ENCODE data around the gene ZC3H7B. TPM values are rescaled to one million over a fixed set of nuclear protein-coding genes. Genes with fewer than 3 reads are reported as not detected.

Gene ZC3H7B
- total RNA-seq, 1 experiment from 2014 or later = 60.6 TPM

DNA sequence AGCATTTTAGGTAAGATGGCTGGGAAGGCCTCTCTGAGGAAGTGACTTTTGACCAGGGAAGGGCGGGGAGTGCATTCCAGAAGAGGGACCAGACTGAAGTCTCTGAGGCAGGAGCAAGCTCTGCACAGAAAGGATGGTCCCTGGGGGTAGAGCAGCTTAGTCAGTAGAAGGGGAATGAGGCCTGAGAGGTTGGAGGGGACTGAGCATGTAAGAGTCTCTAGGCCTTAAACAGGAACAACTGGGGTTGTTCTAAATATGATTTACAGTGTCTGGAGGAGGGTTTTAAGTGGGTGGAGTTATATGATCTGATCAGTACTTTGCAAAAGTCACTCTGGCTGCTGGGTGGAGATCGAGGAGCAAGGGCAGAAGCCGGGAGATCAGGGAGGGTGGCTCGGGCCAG, 48.8 kb downstream of the ZC3H7B start:
- Histone ChIP-seq H3K4me3 (ENCODE audit: low read depth, low read length) (no peak overlapping the region), H3K9me3 (no peaks in the 10 kb centered on the region), H3K27me3 (replicated peaks; ENCODE audit: control insufficient read depth, insufficient read depth, low read length) (no peaks in the 10 kb centered on the region), H3K36me3 (ENCODE audit: control insufficient read depth, insufficient read depth, low read length) (peaks cover 7% of the 10 kb centered on the region), H3K4me1 (peaks cover 35% of the 10 kb centered on the region)
- DNase-seq = peak; percentile 63 to 77
- peaks cover 28% of the 10 kb centered on the region for H3K4me1 Mint-ChIP-seq (ENCODE audit: low read depth, unreplicated experiment)
- CTCF ChIA-PET = interaction anchor here (0.7 to 1.0 kb wide), 2 partner anchors 31 to 63 kb away, joined by 3 to 4 read pairs; no protein-coding TSS in a partner anchor
- peaks cover 76% of the 10 kb centered on the region for H3K36me3 Mint-ChIP-seq (ENCODE audit: insufficient read depth, unreplicated experiment)
- no peak for TF ChIP-seq CTCF (IDR thresholded peaks at IDR 0.05; ENCODE audit: insufficient read depth in 1 of 2, low read depth in 1 of 2, low read length in 1 of 2, severe bottlenecking in 1 of 2, unreplicated experiment in 1 of 2)
- no TSS peak for BruUV-seq (replicated peaks)
- POLR2A ChIA-PET = interaction anchor here (2.1 kb wide), 1 partner anchor 31 kb away, joined by 18 read pairs; the partner anchor contains the start of gene TEF
- intact Hi-C loops (cut with micrococcal nuclease; ENCODE audit: unreplicated experiment) = no loop called here
- H3K4me3 Mint-ChIP-seq (ENCODE audit: unreplicated experiment) = peak overlapping the region; percentile 62
- peak overlapping the region; percentile 86 for H3K27ac Mint-ChIP-seq (ENCODE audit: unreplicated experiment)
- no peaks in the 10 kb centered on the region for H3K9me3 Mint-ChIP-seq (ENCODE audit: unreplicated experiment)
- H3K27me3 Mint-ChIP-seq (ENCODE audit: insufficient read depth, unreplicated experiment) = no peaks in the 10 kb centered on the region

DNA sequence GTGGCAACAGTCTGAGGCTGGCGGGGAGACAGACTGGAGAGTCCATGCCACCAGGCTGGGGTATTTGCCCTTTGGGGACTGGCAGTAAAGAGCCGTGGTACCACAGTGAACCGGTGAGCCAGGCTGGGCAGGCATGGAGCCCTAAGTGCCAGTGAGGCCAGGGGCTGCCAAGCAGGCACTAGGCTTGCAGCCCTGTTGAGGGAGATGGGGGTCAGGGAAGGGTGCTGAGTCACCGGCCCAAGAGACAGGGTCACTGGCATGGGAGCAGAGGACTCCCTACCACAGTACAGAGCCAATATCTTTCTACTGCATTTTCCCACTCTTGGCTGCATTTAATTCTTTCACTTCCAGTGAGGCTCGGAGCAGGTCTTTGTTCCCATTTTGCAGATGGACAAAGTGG, 49.7 kb downstream of the ZC3H7B start:
- H3K4me3 Mint-ChIP-seq (ENCODE audit: unreplicated experiment) = no peak overlapping the region
- no peaks in the 10 kb centered on the region for H3K9me3 ChIP-seq
- H3K4me3 ChIP-seq (ENCODE audit: low read depth, low read length) = no peak overlapping the region
- no TSS peak for BruUV-seq (replicated peaks)
- ChIA-PET POLR2A (no interaction called here), CTCF (no interaction called here)
- peaks cover 35% of the 10 kb centered on the region for H3K4me1 ChIP-seq
- peaks cover 82% of the 10 kb centered on the region for H3K36me3 Mint-ChIP-seq (ENCODE audit: insufficient read depth, unreplicated experiment)
- no peaks in the 10 kb centered on the region for H3K9me3 Mint-ChIP-seq (ENCODE audit: unreplicated experiment)
- H3K27me3 Mint-ChIP-seq (ENCODE audit: insufficient read depth, unreplicated experiment) = no peaks in the 10 kb centered on the region
- no peak for TF ChIP-seq CTCF (IDR thresholded peaks at IDR 0.05; ENCODE audit: insufficient read depth in 1 of 2, low read depth in 1 of 2, low read length in 1 of 2, severe bottlenecking in 1 of 2, unreplicated experiment in 1 of 2)
- H3K27me3 ChIP-seq (replicated peaks; ENCODE audit: control insufficient read depth, insufficient read depth, low read length) = no peaks in the 10 kb centered on the region
- intact Hi-C loops (cut with micrococcal nuclease; ENCODE audit: unreplicated experiment) = no loop called here
- DNase-seq = no peak
- H3K4me1 Mint-ChIP-seq (ENCODE audit: low read depth, unreplicated experiment) = peaks cover 28% of the 10 kb centered on the region
- H3K36me3 ChIP-seq (ENCODE audit: control insufficient read depth, insufficient read depth, low read length) = peaks cover 5% of the 10 kb centered on the region
- peak overlapping the region; percentile 86 for H3K27ac Mint-ChIP-seq (ENCODE audit: unreplicated experiment)

GRCh38 chr22:41352058-41352457, 50.7 kb downstream of the ZC3H7B start:
- peak; percentile 42 to 57 for DNase-seq
- no peak overlapping the region for H3K4me3 Mint-ChIP-seq (ENCODE audit: unreplicated experiment)
- H3K9me3 ChIP-seq = no peaks in the 10 kb centered on the region
- H3K4me3 ChIP-seq (ENCODE audit: low read depth, low read length) = no peak overlapping the region
- TF ChIP-seq CTCF (IDR thresholded peaks at IDR 0.05; ENCODE audit: insufficient read depth in 1 of 2, low read depth in 1 of 2, low read length in 1 of 2, severe bottlenecking in 1 of 2, unreplicated experiment in 1 of 2) = no peak
- H3K9me3 Mint-ChIP-seq (ENCODE audit: unreplicated experiment) = no peaks in the 10 kb centered on the region
- ChIA-PET CTCF (no interaction called here), POLR2A (interaction anchor here (0.8 kb wide), 1 partner anchor 29 kb away, joined by 3 read pairs; the partner anchor contains the start of gene TEF)
- H3K36me3 ChIP-seq (ENCODE audit: control insufficient read depth, insufficient read depth, low read length) = peaks cover 5% of the 10 kb centered on the region
- no peaks in the 10 kb centered on the region for H3K27me3 Mint-ChIP-seq (ENCODE audit: insufficient read depth, unreplicated experiment)
- intact Hi-C loops (cut with micrococcal nuclease; ENCODE audit: unreplicated experiment) = no loop called here
- H3K36me3 Mint-ChIP-seq (ENCODE audit: insufficient read depth, unreplicated experiment) = peaks cover 80% of the 10 kb centered on the region
- H3K27me3 ChIP-seq (replicated peaks; ENCODE audit: control insufficient read depth, insufficient read depth, low read length) = no peaks in the 10 kb centered on the region
- peaks cover 35% of the 10 kb centered on the region for H3K4me1 ChIP-seq
- no TSS peak for BruUV-seq (replicated peaks)
- H3K4me1 Mint-ChIP-seq (ENCODE audit: low read depth, unreplicated experiment) = peaks cover 28% of the 10 kb centered on the region
- H3K27ac Mint-ChIP-seq (ENCODE audit: unreplicated experiment) = peak overlapping the region; percentile 80
